Suprapubic skin (tissue), 4 donors: ENCODE data around the gene NAT14. TPM values are rescaled to one million over a fixed set of nuclear protein-coding genes. Genes with fewer than 3 reads are reported as not detected.
"Not testable (repeated sequence)": the region's sequence is repeated elsewhere in the genome, so short reads cannot be mapped to it uniquely, and the experiment has no call there.

Source experiments
- DNase-seq, 2 donors: peaks; one replicate each; pipeline ENCODE4 v3.0.0-alpha.2; 2019; ENCODE audit warnings: low spot score in 2 of 2
- H3K27ac ChIP-seq: fragments of 200-600 bp; sonication (generic); one replicate; pipeline ENCODE4 v1.5.1; 2019
- H3K27me3 ChIP-seq: fragments of 200-600 bp; sonication (generic); one replicate; pipeline ENCODE4 v1.5.1; 2019
- H3K36me3 ChIP-seq: fragments of 200-600 bp; sonication (generic); one replicate; pipeline ENCODE4 v1.5.1; 2019
- H3K4me1 ChIP-seq: fragments of 200-600 bp; sonication (generic); one replicate; pipeline ENCODE4 v1.5.1; 2019
- H3K4me3 ChIP-seq: fragments of 200-600 bp; sonication (generic); one replicate; pipeline ENCODE4 v1.5.1; 2019; ENCODE audit warnings: mild to moderate bottlenecking
- H3K9me3 ChIP-seq: fragments of 200-600 bp; sonication (generic); one replicate; pipeline ENCODE4 v1.5.1; 2019
- EP300 ChIP-seq: sonication (generic); formaldehyde crosslinking; IDR thresholded peaks from one replicate; pipeline ENCODE4 v1.6.1; 2017; ENCODE audit warnings: antibody characterized with exemption
- POLR2A ChIP-seq, 2 donors: fragments of 450-650 bp; IDR thresholded peaks; one replicate each; pipeline ENCODE4 v1.6.1; 2017; ENCODE audit warnings: antibody characterized with exemption in 2 of 2, mild to moderate bottlenecking in 2 of 2, moderate library complexity in 2 of 2
- POLR2AphosphoS5 ChIP-seq, 3 donors: sonication (generic); formaldehyde crosslinking; IDR thresholded peaks; one replicate each; pipeline ENCODE4 v1.6.1; 2017; ENCODE audit warnings: antibody characterized with exemption in 3 of 3
- WGBS: methylation state at CpG from one replicate; pipeline ENCODE4 v1.1.5; 2018; 5-methylcytosine and 5-hydroxymethylcytosine counted together
- total RNA-seq, 4 donors: library from RNA; depleted of rRNA; stranded (reverse); fragments of >200 nt; gene quantifications; one replicate each; pipeline ENCODE4 v1.1.0, GENCODE V29; 2016
- TF ChIP-seq, protein P1 (sequence below), 2 donors: fragments of 200-600 bp in 1 of 2; fragments of 450-650 bp in 1 of 2; sonication (generic) in 1 of 2; IDR thresholded peaks; one replicate each; pipeline ENCODE4 v1.5.1; 2016 to 2019; ENCODE audit warnings: antibody characterized with exemption in 2 of 2, mild to moderate bottlenecking in 1 of 2, moderate library complexity in 1 of 2

The NAT14 gene
- total RNA-seq, 4 donors from 2014 or later, result 2.4 to 4.8 (median 4.0) TPM

DNA sequence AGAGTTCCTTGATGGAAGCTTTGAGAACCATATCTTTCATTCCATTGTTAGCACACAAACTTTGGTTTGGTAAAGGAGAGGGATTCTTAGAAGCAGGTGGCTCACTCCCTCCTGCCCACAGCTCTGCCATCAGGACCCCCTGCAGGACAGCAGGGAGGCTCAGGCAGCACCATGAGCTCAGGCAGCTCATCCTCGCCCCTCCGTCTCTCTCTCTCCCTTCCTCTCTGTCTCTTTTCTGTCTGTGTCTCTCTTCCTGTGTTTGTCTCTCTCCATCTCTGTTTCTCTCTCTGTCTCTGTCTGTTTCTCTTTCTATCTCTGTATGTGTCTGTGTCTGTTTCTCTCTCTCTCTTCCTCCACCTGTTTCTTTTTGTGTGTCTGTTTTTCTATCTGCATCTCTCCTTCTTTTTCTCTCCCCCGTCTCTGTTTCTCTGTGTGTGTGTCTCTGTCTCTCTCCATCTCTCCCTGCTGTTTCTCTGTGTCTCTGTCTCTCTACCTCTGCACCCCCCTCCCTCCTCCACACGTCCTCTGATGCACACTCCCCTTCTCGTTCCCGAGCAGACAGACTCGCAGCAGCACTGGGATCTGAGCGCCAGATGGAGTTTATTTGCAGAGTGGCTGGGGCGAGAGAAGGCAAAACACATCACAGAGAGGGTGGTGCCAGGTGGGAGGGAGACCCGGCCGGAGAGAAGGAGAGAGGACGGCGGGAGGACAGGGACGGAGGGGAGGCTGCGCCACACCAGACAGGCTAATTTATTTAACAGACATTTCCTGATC, 43.2 kb downstream of the NAT14 start:
- no peak overlapping the region for H3K4me3 ChIP-seq
- H3K27me3 ChIP-seq, result peaks cover 17% of the 10 kb centered on the region
- TF ChIP-seq, protein P1, sequence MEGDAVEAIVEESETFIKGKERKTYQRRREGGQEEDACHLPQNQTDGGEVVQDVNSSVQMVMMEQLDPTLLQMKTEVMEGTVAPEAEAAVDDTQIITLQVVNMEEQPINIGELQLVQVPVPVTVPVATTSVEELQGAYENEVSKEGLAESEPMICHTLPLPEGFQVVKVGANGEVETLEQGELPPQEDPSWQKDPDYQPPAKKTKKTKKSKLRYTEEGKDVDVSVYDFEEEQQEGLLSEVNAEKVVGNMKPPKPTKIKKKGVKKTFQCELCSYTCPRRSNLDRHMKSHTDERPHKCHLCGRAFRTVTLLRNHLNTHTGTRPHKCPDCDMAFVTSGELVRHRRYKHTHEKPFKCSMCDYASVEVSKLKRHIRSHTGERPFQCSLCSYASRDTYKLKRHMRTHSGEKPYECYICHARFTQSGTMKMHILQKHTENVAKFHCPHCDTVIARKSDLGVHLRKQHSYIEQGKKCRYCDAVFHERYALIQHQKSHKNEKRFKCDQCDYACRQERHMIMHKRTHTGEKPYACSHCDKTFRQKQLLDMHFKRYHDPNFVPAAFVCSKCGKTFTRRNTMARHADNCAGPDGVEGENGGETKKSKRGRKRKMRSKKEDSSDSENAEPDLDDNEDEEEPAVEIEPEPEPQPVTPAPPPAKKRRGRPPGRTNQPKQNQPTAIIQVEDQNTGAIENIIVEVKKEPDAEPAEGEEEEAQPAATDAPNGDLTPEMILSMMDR (IDR thresholded peaks at IDR 0.05), result no peak
- DNase-seq, result no peak
- 29% methylated on average over 15 of the region's 15 CpGs for WGBS
- H3K27ac ChIP-seq, result no peak overlapping the region
- H3K9me3 ChIP-seq, result no peaks in the 10 kb centered on the region
- H3K4me1 ChIP-seq, result peaks cover 12% of the 10 kb centered on the region
- H3K36me3 ChIP-seq, result no peaks in the 10 kb centered on the region

DNA sequence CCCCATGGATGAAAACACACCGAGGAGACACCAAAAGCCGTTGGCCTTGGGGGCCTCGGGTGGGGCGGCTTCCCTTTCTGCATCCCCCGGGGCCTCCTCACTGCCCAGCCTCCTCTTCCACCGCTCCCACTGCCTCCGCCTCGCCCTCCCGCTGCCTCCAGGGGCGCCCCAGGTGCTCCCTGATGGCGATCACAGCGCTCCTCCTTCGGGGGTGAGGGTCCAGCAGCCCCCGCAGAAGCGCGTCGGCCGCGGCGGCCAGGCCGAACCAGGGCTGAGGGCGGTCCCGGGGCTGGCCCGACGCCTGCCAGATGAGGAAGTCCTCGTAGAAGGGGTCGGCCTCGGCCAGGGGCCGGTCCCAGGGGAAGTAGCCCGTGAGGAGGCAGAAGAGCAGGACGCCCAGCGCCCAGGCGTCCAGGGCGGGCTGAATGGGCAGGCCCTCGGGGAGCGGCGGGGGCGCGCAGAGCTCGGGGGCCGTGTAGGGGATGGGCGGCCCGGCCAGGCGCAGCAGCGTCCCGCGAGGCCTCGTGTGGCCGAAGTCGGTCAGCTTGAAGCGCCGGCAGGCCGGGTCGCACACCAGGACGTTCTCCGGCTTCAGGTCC, 44.7 kb downstream of the NAT14 start:
- Histone ChIP-seq H3K27me3 (peaks cover 17% of the 10 kb centered on the region), H3K9me3 (no peaks in the 10 kb centered on the region), H3K27ac (no peak overlapping the region), H3K36me3 (no peaks in the 10 kb centered on the region), H3K4me3 (no peak overlapping the region), H3K4me1 (peaks cover 12% of the 10 kb centered on the region)
- 93% methylated on average over 37 of the region's 56 CpGs for WGBS
- TF ChIP-seq, protein P1 (IDR thresholded peaks at IDR 0.05), result no peak
- TF ChIP-seq POLR2AphosphoS5 (IDR thresholded peaks at IDR 0.05) (no peak), EP300 (no peak), POLR2A (IDR thresholded peaks at IDR 0.05) (no peak)
- no peak for DNase-seq

DNA sequence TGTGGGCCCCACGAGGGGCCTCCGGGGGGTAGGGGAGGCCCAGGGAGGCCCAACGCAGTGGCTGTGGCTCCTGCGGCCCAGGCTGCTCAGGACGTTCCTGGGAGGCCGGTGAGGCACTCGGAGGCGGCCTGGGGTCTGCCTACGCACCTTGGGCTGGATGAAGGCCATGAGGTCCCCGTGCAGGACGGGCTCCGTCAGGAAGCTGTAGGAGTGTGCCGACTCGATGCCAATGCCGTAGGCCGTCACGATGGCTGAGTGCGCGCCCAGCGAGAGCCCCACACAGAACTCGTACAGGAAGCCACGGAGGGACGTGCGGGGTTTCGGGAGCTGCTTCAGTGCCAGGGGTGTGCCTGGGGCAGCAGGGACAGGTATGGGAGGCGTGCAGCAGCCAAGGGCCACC, 46.0 kb downstream of the NAT14 start:
- 89% methylated on average over 17 of the region's 26 CpGs for WGBS
- H3K27ac ChIP-seq, result no peak overlapping the region
- peaks cover 12% of the 10 kb centered on the region for H3K27me3 ChIP-seq
- no peaks in the 10 kb centered on the region for H3K36me3 ChIP-seq
- TF ChIP-seq POLR2AphosphoS5 (IDR thresholded peaks at IDR 0.05) (no peak), POLR2A (IDR thresholded peaks at IDR 0.05) (no peak), EP300 (no peak)
- TF ChIP-seq, protein P1 (IDR thresholded peaks at IDR 0.05), result no peak
- no peaks in the 10 kb centered on the region for H3K9me3 ChIP-seq
- no peak overlapping the region for H3K4me3 ChIP-seq
- DNase-seq, result no peak
- H3K4me1 ChIP-seq, result peaks cover 7% of the 10 kb centered on the region

DNA sequence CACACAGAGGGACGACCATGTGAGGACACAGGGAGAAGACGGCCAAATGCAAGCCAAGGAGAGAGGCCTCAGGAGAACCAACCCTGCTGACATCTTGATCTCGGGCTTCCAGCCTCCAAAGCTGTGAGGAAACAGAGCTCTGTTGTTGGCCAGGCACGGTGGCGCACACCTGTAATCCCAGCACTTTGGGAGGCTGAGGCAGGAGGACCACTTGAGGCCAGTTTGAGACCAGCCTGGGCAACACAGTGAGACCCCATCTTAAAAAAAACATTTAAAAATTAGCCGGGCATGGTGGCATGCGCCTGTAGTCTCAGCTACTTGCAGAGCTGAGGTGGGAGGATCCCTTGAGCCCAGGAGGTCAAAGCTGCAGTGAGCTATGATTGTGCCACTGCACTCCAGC, 49.3 kb downstream of the NAT14 start:
- H3K9me3 ChIP-seq, H3K4me1 ChIP-seq, H3K36me3 ChIP-seq, H3K27ac ChIP-seq, H3K4me3 ChIP-seq, DNase-seq: not testable (repeated sequence)
- peaks cover 11% of the 10 kb centered on the region for H3K27me3 ChIP-seq
- WGBS, result 94% methylated on average over 7 of the region's 7 CpGs

DNA sequence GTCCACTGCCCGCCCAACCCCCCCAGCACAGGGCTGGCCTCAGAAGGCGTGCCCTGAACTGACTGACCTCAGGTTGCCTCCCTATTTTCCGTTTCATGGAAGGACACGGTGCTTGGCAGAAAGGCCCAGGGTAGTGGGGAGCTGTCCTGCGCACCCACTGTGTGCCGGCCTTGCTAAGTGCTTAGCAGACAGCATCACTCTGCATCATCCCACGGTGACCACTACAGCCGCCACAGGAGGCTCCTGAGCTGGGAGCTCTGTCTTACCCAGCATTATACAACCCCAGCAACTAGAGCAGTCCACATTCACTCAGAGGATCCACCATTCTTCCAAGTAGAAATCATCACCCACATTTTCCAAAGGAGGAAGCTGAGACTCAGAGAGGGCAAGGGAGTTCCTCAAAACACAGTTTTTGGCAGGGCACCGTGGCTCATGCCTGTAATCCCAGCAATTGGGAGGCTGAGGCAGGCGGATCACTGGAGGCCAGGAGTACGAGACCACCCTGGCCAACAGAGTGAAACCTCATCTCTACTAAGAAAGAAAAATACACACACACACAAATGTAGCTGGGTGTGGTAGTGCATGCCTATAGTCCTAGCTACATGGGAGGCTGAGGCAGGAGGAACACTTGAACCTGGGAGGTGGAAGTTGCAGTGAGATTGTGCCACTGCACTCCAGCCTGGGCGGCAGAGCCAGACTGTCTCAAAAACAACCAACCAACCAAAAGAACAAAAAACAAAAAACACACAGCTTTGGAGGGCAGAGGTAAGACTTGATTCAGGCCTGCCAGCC, 50.4 kb downstream of the NAT14 start:
- DNase-seq, result no peak
- no peak overlapping the region for H3K27ac ChIP-seq
- no peaks in the 10 kb centered on the region for H3K4me1 ChIP-seq
- TF ChIP-seq, protein P1 (IDR thresholded peaks at IDR 0.05), result no peak
- TF ChIP-seq POLR2A (IDR thresholded peaks at IDR 0.05) (no peak), POLR2AphosphoS5 (IDR thresholded peaks at IDR 0.05) (no peak), EP300 (no peak)
- no peak overlapping the region for H3K4me3 ChIP-seq
- 79% methylated on average over 9 of the region's 12 CpGs for WGBS
- H3K27me3 ChIP-seq, result peaks cover 14% of the 10 kb centered on the region
- H3K36me3 ChIP-seq, result no peaks in the 10 kb centered on the region
- H3K9me3 ChIP-seq, result no peaks in the 10 kb centered on the region
